Ammon's horn (tissue), 1 donor: ENCODE measurements around the gene CFAP299.
"Not testable (repeated sequence)": the region's sequence is repeated elsewhere in the genome, so short reads cannot be mapped to it uniquely, and the experiment has no call there.

Experiments
- DNase-seq: peaks from one replicate; pipeline ENCODE4 v3.0.0-alpha.2; 2016; ENCODE audit warnings: low spot score

The CFAP299 gene

DNA sequence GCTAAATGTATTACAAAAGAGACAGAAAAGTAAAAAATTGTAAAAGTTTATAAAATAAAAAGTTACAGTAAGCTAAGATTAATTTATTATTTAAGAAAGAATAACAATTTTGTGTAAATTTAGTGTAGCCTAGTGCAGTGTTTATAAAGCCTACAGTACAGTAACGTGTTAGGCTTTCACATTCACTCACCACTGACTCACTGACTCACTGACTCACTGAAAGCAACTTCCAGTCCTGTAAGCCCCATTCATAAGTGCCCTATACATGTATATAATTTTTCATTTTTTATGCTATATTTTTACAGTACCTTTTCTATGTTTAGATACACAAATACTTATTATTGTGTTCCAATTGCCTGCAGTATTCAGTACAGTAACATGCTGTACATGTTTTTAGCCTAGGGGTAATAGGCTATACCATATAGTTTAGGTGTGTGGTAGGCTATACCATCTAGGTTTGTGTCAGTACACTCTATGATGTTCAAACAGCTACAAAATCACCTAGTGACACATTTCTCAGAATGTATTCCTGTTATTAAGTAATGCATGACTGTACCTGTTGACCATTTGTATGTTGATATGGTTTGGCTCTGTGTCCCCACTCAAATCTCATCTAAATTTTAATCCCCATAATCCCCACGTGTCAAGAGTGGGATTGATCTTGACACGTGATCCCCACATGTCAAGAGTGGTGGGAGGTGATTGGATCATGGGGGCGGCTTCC is 57.9 kb downstream of the CFAP299 start:
- DNase-seq: no peak

DNA sequence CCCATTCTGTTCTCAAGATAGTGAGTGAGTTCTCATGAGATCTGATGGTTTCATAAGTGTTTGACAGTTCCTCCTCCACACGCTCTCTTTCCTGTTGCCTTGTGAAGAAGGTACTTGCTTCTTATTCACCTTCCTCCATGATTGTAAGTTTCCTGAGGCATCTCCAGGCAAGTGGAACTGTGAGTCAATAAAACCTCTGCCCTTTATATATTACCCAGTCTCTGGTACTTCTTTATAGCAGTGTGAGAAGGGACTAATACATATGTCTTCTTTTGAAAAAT is 58.4 kb downstream of the CFAP299 start:
- no peak for DNase-seq

DNA sequence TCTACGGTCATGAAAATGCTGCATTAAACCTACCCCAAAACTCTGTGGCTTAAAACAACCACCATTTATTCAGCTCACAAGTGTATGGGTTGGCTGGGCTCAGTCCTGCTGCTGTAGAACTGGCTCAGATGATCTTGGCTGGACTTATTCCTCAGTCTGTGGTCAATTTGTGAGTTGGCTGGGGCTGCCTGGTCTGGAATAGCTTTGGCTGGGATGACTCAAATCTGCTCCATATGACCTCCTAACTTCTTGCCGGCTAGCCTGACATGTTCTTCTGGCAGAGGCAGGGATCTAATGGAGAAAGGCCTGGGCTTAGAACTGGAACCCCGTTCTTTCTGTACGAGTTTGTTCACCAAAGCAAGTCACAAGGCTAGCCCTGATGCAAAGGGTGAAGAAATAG is 71.7 kb downstream of the CFAP299 start:
- DNase-seq: no peak

DNA sequence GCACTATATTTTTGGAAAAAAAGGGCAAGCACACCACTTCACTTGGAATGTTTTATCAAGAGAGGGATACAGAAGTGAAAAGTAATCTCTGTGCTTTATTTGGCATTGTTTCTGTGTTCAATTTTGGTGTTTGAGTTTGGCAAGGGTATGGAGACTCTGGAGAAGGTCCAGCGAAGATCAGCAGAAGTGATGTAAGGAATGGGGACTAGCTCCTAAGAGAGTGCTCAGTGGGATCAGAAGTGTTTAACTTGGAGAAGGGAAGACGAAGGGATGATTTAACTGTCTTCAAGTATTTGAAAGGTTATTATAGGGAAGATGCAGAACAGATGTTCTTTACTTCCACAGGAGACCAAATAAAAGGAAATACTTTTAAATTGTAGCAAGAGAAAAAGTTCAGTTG is 74.3 kb downstream of the CFAP299 start:
- DNase-seq: no peak

DNA sequence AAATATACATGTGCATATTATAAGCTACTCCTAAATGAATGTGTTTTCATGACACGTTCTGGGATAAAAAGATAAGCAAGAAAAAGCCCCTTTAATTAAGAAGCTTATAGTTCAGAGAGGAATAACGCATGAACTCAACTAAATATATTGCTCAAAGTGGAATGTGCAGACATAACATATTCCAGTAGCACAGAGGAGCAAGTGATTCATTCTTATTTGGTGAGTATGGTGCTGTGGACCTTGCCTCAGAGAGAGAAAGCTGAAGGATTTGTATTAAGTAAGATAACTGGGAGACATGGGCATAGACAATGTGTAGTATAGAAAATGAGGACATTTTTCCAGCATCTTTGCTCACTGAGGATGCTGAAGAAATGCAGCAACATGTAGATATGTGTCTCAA is 76.8 kb downstream of the CFAP299 start:
- no peak for DNase-seq

DNA sequence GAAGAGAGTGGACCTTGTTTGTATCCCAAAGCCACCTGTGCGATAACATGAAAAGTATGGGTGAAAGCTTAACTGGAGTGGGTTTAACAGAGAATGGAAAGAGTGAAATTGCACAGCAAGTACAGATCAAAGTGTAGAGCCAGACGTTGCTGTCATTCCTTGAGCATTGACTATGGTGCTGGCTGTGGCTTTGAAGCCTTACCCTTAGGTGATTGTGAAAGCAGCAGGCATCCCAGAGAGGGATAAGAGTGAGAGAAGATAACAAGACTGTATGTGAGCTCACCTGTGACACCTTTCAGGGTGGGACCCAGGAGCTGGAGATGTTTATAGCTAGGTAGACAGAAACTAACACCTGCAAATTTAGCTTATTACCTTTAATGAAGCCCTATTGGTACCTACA is 77.6 kb downstream of the CFAP299 start:
- DNase-seq: no peak

DNA sequence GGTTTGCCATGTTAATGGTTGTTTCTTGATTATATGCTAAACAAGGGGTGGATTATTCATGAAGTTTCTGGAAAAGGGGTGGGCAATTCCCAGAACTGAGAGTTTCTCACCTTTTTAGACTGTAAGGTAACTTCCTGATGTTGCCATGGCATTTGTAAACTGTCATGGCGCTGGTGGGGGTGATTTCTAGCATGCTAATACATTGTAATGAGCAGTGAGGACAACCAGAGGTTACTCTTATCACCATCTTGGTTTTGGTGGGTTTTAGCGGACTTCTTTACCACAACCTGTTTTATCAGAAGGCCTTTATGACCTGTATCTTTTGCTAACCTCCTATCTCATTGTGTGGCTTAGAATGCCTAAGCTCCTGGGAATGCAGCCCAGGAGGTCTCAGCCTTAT is 81.5 kb downstream of the CFAP299 start:
- DNase-seq: no peak

DNA sequence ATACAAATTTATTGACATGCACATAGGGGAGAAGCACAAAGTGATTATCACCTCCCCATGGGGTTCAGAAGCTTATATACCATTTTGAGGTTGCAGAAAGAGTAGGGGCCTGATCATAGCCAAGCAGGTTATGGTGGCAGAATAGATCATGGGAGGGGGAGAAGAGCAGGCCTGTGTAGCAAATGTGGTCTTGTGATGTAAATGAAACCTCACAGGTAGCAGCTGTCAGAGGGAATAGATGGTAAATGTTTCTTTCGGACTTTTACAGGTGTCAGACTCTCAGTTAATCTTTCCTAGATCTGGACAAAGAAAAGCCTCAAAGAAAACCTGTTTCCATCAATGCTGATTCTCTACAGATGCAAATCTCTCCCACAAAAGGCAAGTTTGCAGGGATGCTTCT is 84.4 kb downstream of the CFAP299 start:
- no peak for DNase-seq

DNA sequence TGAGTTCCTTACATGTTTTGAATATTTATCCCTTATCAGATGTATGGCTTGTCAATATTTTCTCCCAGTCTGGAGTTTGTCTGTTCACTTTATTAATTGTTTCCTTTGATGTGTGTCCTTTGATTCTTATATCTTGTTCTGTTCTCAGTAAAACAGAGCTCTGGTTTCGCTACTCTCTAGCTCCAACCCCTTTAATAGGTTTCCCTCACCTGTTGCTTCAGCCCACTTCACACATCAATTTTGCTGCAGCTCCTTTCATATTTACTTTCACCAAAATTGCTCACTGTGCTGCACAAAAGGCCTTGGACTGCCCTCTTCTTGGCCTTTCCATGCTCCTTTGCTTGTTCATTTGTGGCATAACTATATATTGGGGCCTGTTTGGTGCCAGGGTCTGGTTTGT is 85.1 kb downstream of the CFAP299 start:
- no peak for DNase-seq

DNA sequence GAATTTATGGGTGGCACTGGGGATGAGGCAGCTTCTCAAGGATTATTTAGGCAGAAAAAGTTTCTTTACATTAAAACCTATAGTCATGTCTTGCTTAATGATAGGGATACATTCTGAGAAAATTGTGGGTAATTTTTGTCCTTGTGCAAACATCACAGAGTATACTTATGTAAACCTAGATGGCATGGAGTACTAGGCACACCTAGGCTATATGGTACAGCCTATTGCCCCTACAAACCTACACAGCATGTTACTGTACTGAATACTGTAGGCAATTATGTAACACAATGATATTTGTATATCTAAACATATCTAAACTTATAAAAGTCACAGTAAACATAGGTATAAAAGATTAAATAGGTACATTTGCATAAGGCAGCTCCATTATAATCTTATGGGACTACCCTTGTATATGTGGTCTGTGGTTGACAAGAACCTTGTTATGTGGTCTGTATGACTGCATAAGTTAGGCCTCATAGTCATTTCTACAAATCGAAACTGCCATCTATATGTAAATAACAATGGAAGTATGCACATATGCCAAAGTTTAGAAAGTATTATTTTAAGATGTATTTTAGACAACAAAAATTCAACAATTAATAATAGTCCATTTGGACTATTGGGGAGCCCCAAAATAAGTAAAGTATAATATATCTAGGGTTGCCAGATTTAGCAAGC is 87.3 kb downstream of the CFAP299 start:
- no peak for DNase-seq

DNA sequence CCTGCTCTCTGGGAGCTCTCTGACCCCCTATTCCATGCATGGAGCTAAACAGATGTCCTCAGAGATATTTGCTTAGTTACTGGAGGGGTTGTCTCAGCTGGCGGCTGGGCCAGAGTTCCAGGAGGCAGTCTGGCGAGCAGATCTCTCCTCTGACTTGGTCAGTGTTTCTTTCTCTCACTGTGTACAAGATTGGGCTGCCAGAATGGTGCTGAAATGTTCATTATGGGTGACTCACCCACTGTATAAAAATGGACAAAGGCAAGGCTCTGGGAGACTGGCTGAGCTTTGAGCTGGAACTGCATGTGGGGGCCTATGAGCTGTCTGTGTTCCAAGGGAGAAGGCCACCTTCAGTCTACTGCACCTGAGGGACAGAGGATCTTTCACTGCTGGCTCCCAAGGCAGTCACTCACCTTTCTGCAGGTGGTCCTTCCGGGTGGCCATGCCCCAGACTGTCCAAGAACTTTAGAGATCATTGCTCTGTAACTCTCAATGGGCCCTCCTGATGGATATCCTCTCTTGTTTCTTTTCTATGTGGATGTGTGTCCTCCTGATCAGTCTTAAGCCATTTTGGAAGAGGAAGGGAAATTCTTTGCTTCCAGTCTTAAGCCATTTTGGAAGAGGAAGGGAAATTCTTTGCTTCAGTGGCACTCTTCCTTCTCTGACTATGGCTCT is 88.2 kb downstream of the CFAP299 start:
- DNase-seq: no peak

DNA sequence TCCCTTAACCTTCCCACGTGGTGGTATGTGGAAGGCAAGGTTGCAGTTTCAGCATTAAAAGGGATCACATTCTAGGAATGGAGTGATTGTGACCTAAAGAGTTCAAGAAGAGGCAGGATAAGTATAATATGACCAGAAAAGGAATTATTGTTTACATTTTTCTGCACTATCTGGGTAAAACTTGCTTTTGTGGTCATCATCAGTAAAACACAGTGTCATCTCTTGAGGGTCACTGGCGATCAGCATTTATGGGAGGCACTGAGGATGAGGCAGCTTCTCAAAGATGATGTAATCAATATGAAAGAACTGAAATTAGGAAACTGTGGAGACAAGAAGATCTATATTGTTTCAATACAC is 88.7 kb downstream of the CFAP299 start:
- no peak for DNase-seq

DNA sequence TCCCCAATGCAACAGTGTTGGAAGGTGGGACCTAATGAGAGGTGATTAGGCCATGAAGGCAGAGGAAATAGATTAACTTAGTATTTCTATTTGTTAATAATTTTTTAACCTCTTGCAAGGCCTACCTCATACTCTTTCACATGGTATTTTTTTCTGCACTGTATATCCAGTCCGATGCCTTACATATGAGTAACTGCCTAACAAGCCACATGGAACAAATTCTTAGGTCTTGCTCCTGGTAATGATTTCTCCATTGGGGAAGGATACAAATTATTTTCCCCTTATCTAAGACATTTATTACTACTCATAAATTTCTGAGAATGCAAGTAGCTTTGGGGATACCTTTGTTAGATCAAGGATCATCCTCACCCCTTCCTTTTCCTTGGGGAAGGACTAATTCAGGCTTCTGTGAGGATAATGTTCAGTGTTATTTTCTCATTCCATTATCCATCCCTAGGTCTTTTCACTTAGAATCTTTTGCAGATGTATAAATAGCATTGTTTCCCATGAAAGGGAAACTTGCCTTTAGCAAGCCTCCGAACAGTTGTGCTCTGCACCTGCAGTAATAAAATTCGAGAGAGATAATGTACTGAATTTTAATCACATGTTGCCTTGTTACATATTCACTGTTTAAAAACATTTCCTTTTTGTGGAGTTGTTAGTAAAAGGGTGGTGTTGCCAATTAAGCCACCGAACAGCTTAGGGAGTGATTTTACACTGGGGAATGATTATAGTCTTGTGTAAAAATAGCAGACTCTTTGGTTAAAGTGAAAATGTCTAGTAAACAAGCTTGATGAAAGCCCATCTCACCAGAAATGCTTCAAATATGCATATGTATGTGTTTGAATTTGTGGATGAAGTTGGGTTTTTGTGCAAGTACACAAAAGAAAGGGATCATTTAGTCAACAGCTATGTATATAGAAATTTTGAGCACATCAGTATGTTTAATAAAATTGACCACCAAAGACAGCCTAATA is 89.9 kb downstream of the CFAP299 start:
- DNase-seq: no peak

DNA sequence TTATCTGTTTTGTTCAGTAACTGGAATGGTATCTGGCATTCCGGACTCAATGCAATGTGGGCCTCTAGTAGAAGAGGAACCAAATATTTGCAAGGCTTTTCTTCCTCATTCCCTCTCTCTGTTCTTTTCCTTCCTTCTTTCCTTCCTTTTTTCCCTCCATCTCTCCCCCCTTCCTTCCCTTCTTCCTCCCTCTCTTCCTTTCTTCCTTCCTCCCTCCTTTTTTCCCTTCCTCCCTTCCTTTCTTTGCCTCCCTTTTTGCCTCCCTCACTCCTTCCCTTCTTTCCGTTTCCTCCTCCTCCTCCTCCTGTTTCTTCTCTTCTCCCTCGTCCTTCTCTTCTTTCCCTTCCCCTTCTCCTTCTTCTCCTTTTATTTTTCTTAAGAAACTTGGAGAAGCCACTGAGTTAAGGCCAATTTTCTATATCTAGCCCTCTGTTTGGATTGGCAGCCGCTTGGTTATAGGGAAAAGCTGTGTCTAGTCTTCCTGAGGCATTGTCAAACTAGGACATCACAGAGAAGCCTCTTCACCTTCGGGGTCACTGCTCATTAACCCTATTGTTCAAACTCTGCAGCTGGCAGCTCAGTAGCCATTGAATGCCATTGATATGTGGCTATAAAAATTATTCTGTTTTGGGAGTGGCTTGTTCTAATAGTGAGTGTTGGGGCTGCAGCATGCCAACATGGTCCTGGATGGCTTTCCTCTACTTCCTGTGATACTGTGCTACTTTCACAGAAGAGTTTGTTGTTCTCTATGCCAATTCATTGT is 95.9 kb downstream of the CFAP299 start:
- no peak for DNase-seq

DNA sequence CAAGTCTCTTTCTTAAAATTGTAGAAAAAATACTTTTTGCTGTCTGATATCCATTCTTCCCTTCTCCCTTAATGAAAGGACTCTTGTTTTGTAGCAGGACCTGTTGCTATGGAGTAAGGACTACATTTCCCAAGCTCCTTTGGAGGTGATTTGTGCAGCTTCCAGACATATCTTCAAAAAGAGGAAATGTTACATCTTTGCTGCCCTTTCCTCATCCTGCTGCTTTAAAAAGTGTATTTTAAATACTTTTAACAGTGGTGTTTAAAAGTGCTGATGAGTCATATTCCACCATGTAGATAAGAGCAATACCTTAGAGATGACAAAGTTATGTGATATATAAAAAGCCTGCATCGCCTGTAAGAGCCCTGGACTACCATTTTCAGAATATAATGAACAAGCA is 98.7 kb downstream of the CFAP299 start:
- no peak for DNase-seq

DNA sequence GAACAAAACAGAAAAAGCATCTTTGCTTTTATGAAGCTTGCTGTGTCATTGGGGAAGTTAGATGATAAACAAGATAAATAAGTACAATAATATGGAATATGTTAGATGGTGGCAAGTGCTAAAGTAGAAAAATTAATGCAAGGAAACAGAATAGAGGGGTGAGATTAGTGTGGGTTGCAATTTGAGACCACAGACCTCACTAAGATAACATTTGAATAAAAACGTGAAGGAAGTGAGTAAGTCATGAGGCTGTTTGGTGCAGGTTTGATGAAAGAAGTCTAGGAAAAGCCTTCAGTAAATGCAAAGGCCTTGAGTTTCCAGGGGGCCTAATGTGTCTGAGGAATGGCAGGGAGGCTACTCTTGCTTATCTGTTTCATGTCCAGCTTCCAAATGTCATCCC is 102.5 kb downstream of the CFAP299 start:
- DNase-seq: no peak

DNA sequence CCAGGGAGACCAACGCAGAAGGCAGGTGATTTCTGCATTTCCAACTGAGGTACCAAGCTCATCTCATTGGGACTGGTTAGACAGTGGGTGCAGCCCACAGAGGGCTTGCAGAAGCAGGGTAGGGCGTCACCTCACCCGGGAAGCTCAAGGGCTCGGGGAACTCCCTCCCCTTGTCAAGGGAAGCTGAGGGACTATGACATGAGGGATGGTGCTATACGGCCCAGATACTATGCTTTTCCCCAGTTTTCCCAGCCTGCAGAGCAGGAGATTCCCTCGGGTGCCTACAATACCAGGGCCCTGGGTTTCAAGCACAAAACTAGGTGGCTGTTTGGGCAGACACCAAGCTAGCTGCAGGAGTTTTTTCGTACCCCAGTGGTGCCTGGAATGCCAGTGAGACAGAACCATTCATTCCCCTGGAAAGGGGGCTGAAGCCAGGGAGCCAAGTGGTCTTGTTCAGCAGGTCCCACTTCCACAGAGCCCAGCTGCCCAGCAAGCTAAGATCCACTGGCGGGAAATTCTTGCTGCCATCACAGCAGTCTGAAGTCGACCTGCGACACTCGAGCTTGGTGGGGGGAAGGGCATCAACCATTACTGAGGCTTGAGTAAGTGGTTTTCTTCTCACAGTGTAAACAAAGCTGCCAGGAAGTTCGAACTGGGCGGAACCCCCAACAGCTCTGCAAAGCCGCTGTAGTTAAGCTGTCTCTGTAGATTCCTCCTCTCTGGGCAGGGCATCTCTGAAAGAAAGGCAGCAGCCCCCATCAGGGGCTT is 103.9 kb downstream of the CFAP299 start:
- DNase-seq: not testable (repeated sequence)

DNA sequence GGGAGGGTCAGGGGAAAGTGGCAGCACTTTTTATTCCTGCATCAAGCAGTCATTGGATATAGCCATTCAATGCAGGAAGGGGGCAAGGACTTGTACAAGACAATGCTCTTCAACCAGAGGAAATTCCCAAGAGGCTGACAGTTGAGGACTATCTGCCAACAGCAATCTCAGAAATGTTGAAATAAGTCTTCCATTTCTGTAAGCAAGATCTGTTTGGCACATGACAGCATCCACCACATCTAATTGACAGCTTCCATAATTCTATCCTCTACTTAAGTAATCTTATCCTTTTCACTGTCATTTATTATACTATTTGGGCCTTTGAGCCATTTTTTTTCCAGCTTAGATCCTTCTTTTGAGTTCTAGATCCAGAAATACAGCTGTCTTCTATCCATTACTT is 110.7 kb downstream of the CFAP299 start:
- no peak for DNase-seq

DNA sequence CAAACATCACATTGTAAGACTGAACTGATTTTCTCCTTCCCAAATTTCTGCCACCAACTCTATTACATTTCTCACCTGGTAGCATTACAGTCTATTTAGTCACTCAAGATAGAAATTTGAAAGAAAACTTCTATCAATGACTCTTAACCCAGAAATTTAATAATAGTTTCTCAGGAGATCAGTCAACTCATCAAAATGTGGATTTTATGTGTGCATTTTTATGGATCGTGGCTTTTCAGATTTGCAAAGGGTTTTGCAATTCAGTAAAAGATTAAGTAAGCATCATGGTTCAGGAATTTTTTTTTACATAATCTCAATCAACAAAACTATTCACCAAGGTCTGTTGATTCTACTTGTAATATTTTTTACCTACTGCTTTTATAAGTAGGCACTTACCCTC is 111.1 kb downstream of the CFAP299 start:
- DNase-seq: no peak

DNA sequence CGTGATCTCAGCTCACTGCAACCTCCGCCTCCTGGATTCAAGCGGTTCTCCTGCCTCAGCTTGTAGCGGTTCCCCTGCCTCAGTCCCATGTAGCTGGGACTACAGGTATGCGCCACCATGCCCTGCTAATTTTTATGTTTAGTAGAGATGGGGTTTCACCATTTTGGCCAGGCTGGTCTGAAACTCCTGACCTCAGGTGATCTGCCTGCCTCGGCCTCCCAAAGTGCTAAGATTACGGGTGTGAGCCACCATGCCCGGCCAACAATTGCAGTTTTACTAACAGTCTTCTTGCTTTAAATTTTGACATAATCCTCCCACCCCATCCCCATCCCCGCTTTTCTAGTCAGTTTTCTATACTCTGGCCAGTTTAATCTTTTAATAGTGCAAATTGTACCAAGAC is 112.0 kb downstream of the CFAP299 start:
- no peak for DNase-seq

DNA sequence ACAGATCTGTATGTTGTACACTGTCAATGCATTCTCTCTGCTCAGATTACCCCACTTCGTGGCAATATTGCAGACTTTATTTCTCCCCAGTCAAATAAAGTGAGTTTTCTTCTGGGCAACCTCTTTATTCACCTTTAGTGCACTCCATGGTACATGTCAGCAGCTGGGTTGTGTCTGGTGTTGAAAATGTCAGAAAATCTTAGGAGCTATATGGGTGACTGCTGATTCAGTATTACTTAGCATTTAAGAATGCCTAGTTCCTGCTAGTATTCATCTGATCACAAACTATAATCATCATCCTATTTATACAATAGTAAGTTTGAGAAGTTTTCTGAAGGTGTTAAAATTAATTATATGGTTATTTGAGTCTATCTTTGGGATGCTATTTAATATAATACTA is 112.5 kb downstream of the CFAP299 start:
- no peak for DNase-seq
